Panc1 (cell line): ENCODE measurements around the gene ARHGAP32. TPM values are rescaled to one million over a fixed set of nuclear protein-coding genes. Genes with fewer than 3 reads are reported as not detected.

Experiments
- ATAC-seq: fragments of 200-7000 bp; cut with Tn5 transposase; 2 replicates; pipeline ENCODE4 v1.9.1; 2020; ENCODE audit warnings: mild to moderate bottlenecking, moderate library complexity
- BruUV-seq: library from RNA; stranded (reverse); fragments of 400-500 nt; replicated peaks from 2 replicates; lab custom pipeline; 2021; lab: Mats Ljungman, UMichigan
- CTCF ChIA-PET: fragments of 300-600 bp; sonication (Branson Sonifier 250); formaldehyde crosslinking; loops from one replicate; lab custom pipeline; 2022; ENCODE audit warnings: antibody characterized with exemption; lab: Charles Lee
- POLR2A ChIA-PET: fragments of 300-600 bp; sonication (Branson Sonifier 250); formaldehyde crosslinking; loops from one replicate; lab custom pipeline; 2022; ENCODE audit warnings: antibody characterized with exemption; lab: Charles Lee
- DNase-seq: peaks from one replicate; pipeline ENCODE4 v3.0.0-alpha.2; 2010; ENCODE audit warnings: low read depth, low spot score
- H3K27ac ChIP-seq: 2 replicates; pipeline ENCODE4 v1.5.1; 2011; ENCODE audit warnings: mild to moderate bottlenecking, low read length, inconsistent platforms
- H3K27me3 ChIP-seq: fragments of 200-500 bp; sonication (Bioruptor generic); 2 replicates; pipeline ENCODE4 v1.6.0; 2014; ENCODE audit warnings: low read length, inconsistent platforms; ENCODE audit not compliant: control insufficient read depth, insufficient read depth
- H3K36me3 ChIP-seq: fragments of 200-500 bp; sonication (Bioruptor generic); 2 replicates; pipeline ENCODE4 v1.5.1; 2014; ENCODE audit warnings: inconsistent platforms, mild to moderate bottlenecking, low read length, moderate library complexity; ENCODE audit not compliant: control insufficient read depth, insufficient read depth
- H3K4me1 ChIP-seq: 2 replicates; pipeline ENCODE4 v1.5.1; 2011; ENCODE audit warnings: inconsistent platforms, mild to moderate bottlenecking, low read length, moderate library complexity; ENCODE audit not compliant: control insufficient read depth, insufficient read depth
- H3K4me3 ChIP-seq, 2 experiments: 2 replicates each; pipeline ENCODE4 v1.5.1; 2011 to 2012; ENCODE audit warnings: low read depth in 2 of 2, low read length in 2 of 2, mild to moderate bottlenecking in 2 of 2, inconsistent platforms in 1 of 2, moderate library complexity in 1 of 2
- H3K9me3 ChIP-seq: fragments of 200-500 bp; sonication (Bioruptor generic); 2 replicates; pipeline ENCODE4 v1.5.1; 2014; ENCODE audit warnings: low read depth, mild to moderate bottlenecking, inconsistent platforms, low read length, moderate library complexity; ENCODE audit not compliant: control insufficient read depth, insufficient read depth
- CTCF ChIP-seq: fragments of 450-650 bp; IDR thresholded peaks from 2 replicates; pipeline ENCODE4 v1.5.1; 2017; ENCODE audit warnings: mild to moderate bottlenecking
- POLR2AphosphoS5 ChIP-seq: IDR thresholded peaks from 2 replicates; pipeline ENCODE4 v1.6.1; 2012; ENCODE audit warnings: mild to moderate bottlenecking, low read depth, low read length, moderate library complexity
- REST ChIP-seq, 2 experiments: IDR thresholded peaks; 2 replicates each; pipeline ENCODE4 v1.6.1; 2011 to 2012; ENCODE audit warnings: low read depth in 2 of 2, control low read depth in 1 of 2, low read length in 1 of 2, mild to moderate bottlenecking in 1 of 2, moderate library complexity in 1 of 2; ENCODE audit not compliant: insufficient read depth in 1 of 2
- SIN3A ChIP-seq: IDR thresholded peaks from 2 replicates; pipeline ENCODE4 v1.6.1; 2012; ENCODE audit warnings: low read depth, mild to moderate bottlenecking, low read length, moderate library complexity, borderline replicate concordance; ENCODE audit not compliant: insufficient read depth
- TCF7L2 ChIP-seq: IDR thresholded peaks from 2 replicates; pipeline ENCODE4 v1.6.1; 2011; ENCODE audit warnings: mild to moderate bottlenecking, low read depth, low read length, inconsistent platforms
- in situ Hi-C: cut with HindIII; loops from 2 replicates; pipeline ENCODE4 v1.10.0; 2016; ENCODE audit warnings: low sequenced_read_pairs, low pct_unique_long_range_greater_than_20kb
- intact Hi-C: fragments of 100-400 bp; cut with micrococcal nuclease; formaldehyde crosslinking; loops from one replicate; pipeline ENCODE4 v1.10.0; 2022; ENCODE audit not compliant: unreplicated experiment
- total RNA-seq: library from RNA; stranded (reverse); gene quantifications from one replicate; pipeline ENCODE4 v1.2.1, GENCODE V29; 2021; ENCODE audit not compliant: unreplicated experiment

Gene ARHGAP32
- total RNA-seq, 1 experiment from 2014 or later: 44.6 TPM

GRCh38 chr11:129119036-129119435 is 73.1 kb downstream of the ARHGAP32 start:
- H3K9me3 ChIP-seq: no peaks in the 10 kb centered on the region
- H3K36me3 ChIP-seq: peaks cover 3% of the 10 kb centered on the region; the same call in 1 of the 2 replicates
- CTCF ChIA-PET: interaction anchor here (0.7 to 1.8 kb wide), 2 partner anchors 94 to 213 kb away, joined by 3 to 6 read pairs; no protein-coding TSS in a partner anchor
- H3K27me3 ChIP-seq: no peaks in the 10 kb centered on the region
- POLR2A ChIA-PET: no interaction called here
- ATAC-seq: no peak; the same call in 1 of the 2 replicates
- H3K4me1 ChIP-seq: peaks cover 41% of the 10 kb centered on the region
- H3K4me3 ChIP-seq: no peak overlapping the region
- BruUV-seq: no TSS peak
- TF ChIP-seq REST (IDR thresholded peaks at IDR 0.05; ENCODE audit: insufficient read depth in 1 of 2, low read depth in 2 of 2, low read length in 1 of 2) (no peak), TCF7L2 (no peak), SIN3A (no peak), POLR2AphosphoS5 (no peak), CTCF (no peak)
- in situ Hi-C loops (no loop called here), intact Hi-C loops (loop anchor here (5.0 to 10.0 kb wide), 3 partner anchors 73 to 626 kb away; partner anchors contain the start of gene ARHGAP32)
- peak overlapping the region; percentile 71 for H3K27ac ChIP-seq
- no peak for DNase-seq

- H3K9me3 ChIP-seq: no peaks in the 10 kb centered on the region
- POLR2A ChIA-PET: interaction anchor here (0.7 kb wide), 1 partner anchor 209 kb away, joined by 6 read pairs; no protein-coding TSS in a partner anchor
- DNase-seq (peak; percentile 73), ATAC-seq (peak; percentile 86)
- peak overlapping the region; percentile 71 for H3K27ac ChIP-seq
- no peaks in the 10 kb centered on the region for H3K27me3 ChIP-seq
- no TSS peak for BruUV-seq
- no peak for TF ChIP-seq POLR2AphosphoS5
- no peak for TF ChIP-seq TCF7L2
- TF ChIP-seq REST (IDR thresholded peaks at IDR 0.05; ENCODE audit: insufficient read depth in 1 of 2, low read depth in 2 of 2, low read length in 1 of 2): no peak
- no peak for TF ChIP-seq SIN3A
- TF ChIP-seq CTCF: peak; percentile 90; the same call in 1 of the 2 replicates
- CTCF ChIA-PET: interaction anchor here (0.5 to 1.8 kb wide), 2 partner anchors 21 to 214 kb away, joined by 3 to 6 read pairs; no protein-coding TSS in a partner anchor
- H3K4me3 ChIP-seq: no peak overlapping the region
- intact Hi-C loops: loop anchor here (2.0 to 10.0 kb wide), 5 partner anchors 75 to 627 kb away; partner anchors contain the start of gene ARHGAP32
- peaks cover 41% of the 10 kb centered on the region for H3K4me1 ChIP-seq
- in situ Hi-C loops: no loop called here
- H3K36me3 ChIP-seq: peaks cover 3% of the 10 kb centered on the region; the same call in 1 of the 2 replicates
These were observed 74.4 kb downstream of the ARHGAP32 start for GRCh38 chr11:129117595-129118350.
